ENCODE data around the gene TRPM4.
"Not testable (repeated sequence)": the region's sequence is repeated elsewhere in the genome, so short reads cannot be mapped to it uniquely, and the experiment has no call there.

The TRPM4 gene

GRCh38 chr19:49125025-49125731 is 32.4 kb upstream of the TRPM4 start:
- Histone ChIP-seq H3K27me3 (replicated peaks; ENCODE audit: control insufficient read depth, insufficient read depth, low read length) (no peaks in the 10 kb centered on the region; the same call in 1 of the 2 replicates), H3K36me3 (ENCODE audit: control insufficient read depth, insufficient read depth, low read length) (no peaks in the 10 kb centered on the region), H3K4me3 (replicated peaks; ENCODE audit: low read depth, low read length) (no peak overlapping the region)
- DNase-seq (ENCODE audit: extremely low read depth, insufficient read length): no peak
- TF ChIP-seq, protein P1, sequence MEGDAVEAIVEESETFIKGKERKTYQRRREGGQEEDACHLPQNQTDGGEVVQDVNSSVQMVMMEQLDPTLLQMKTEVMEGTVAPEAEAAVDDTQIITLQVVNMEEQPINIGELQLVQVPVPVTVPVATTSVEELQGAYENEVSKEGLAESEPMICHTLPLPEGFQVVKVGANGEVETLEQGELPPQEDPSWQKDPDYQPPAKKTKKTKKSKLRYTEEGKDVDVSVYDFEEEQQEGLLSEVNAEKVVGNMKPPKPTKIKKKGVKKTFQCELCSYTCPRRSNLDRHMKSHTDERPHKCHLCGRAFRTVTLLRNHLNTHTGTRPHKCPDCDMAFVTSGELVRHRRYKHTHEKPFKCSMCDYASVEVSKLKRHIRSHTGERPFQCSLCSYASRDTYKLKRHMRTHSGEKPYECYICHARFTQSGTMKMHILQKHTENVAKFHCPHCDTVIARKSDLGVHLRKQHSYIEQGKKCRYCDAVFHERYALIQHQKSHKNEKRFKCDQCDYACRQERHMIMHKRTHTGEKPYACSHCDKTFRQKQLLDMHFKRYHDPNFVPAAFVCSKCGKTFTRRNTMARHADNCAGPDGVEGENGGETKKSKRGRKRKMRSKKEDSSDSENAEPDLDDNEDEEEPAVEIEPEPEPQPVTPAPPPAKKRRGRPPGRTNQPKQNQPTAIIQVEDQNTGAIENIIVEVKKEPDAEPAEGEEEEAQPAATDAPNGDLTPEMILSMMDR (IDR thresholded peaks at IDR 0.05; ENCODE audit: insufficient read depth, low read length, poor library complexity, severe bottlenecking): no peak

- H3K27me3 ChIP-seq (replicated peaks; ENCODE audit: control insufficient read depth, insufficient read depth, low read length): no peaks in the 10 kb centered on the region
- TF ChIP-seq, protein P1 (IDR thresholded peaks at IDR 0.05; ENCODE audit: insufficient read depth, low read length, poor library complexity, severe bottlenecking): no peak
- no peak for DNase-seq (ENCODE audit: extremely low read depth, insufficient read length)
- H3K4me3 ChIP-seq (replicated peaks; ENCODE audit: low read depth, low read length): no peak overlapping the region
- H3K36me3 ChIP-seq (ENCODE audit: control insufficient read depth, insufficient read depth, low read length): no peaks in the 10 kb centered on the region
Measured at GRCh38 chr19:49126575-49126974, 31.0 kb upstream of the TRPM4 start.

DNA sequence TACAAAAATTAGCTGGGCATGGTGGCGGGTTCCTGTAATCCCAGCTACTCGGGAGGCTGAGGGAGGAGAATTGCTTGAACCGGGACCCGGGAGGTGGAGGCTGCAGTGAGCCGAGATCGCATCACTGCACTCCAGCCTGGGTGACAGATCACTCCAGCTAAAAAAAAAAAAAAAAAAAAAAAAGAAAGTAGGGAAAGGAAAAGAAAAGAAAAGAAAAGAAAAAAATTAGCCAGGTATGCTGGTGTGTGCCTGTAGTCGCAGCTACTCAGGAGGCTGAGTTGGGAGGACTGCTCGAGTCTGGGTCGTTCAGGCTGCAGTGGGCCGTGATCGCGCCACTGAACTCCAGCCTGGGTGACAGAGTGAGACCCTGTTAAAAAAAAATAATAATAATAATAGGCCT is 30.4 kb upstream of the TRPM4 start:
- not testable (repeated sequence) for DNase-seq (ENCODE audit: extremely low read depth, insufficient read length); H3K27me3 ChIP-seq (replicated peaks; ENCODE audit: control insufficient read depth, insufficient read depth, low read length); H3K4me3 ChIP-seq (replicated peaks; ENCODE audit: low read depth, low read length); H3K36me3 ChIP-seq (ENCODE audit: control insufficient read depth, insufficient read depth, low read length)

- TF ChIP-seq, protein P1 (IDR thresholded peaks at IDR 0.05; ENCODE audit: insufficient read depth, low read length, poor library complexity, severe bottlenecking): peak; percentile 20
- no peaks in the 10 kb centered on the region for H3K27me3 ChIP-seq (replicated peaks; ENCODE audit: control insufficient read depth, insufficient read depth, low read length)
- H3K4me3 ChIP-seq (replicated peaks; ENCODE audit: low read depth, low read length): peak overlapping the region; percentile 58
- DNase-seq (ENCODE audit: extremely low read depth, insufficient read length): peak; percentile 93
- no peaks in the 10 kb centered on the region for H3K36me3 ChIP-seq (ENCODE audit: control insufficient read depth, insufficient read depth, low read length)
Measured at GRCh38 chr19:49127674-49128544, 29.7 kb upstream of the TRPM4 start.

- DNase-seq (ENCODE audit: extremely low read depth, insufficient read length): no peak
- H3K36me3 ChIP-seq (ENCODE audit: control insufficient read depth, insufficient read depth, low read length): no peaks in the 10 kb centered on the region
- no peaks in the 10 kb centered on the region for H3K27me3 ChIP-seq (replicated peaks; ENCODE audit: control insufficient read depth, insufficient read depth, low read length)
- H3K4me3 ChIP-seq (replicated peaks; ENCODE audit: low read depth, low read length): no peak overlapping the region
- TF ChIP-seq, protein P1 (IDR thresholded peaks at IDR 0.05; ENCODE audit: insufficient read depth, low read length, poor library complexity, severe bottlenecking): no peak
Measured at GRCh38 chr19:49128545-49129237, 28.9 kb upstream of the TRPM4 start.

DNA sequence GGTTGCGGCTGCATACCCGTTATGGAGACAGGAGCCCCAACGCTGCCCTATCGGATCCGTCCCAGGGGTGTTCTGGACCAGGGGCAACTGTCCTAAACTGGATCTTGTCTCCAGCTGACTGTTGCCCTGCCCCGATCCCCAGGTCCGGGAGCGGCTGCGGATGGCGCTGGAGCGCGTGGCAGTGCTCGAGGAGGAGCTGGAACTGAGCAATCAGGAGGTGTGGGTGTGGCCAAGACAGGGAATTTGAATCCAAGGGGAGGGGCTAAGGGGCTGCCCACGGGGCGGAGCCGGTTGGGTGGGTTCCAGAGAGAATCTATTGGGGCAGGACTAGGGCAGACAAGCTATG is 28.4 kb upstream of the TRPM4 start:
- H3K4me3 ChIP-seq (replicated peaks; ENCODE audit: low read depth, low read length): no peak overlapping the region

More for the DNA sequence above, 28.4 kb upstream of the TRPM4 start:
- no peak for DNase-seq (ENCODE audit: extremely low read depth, insufficient read length)
- Histone ChIP-seq H3K27me3 (replicated peaks; ENCODE audit: control insufficient read depth, insufficient read depth, low read length) (no peaks in the 10 kb centered on the region), H3K36me3 (ENCODE audit: control insufficient read depth, insufficient read depth, low read length) (no peaks in the 10 kb centered on the region)
- TF ChIP-seq, protein P1 (IDR thresholded peaks at IDR 0.05; ENCODE audit: insufficient read depth, low read length, poor library complexity, severe bottlenecking): no peak

Measured in GM06990 (cell line).